ENCODE results near the gene SINHCAF. TPM values are rescaled to one million over a fixed set of nuclear protein-coding genes. Genes with fewer than 3 reads are reported as not detected.

Gene SINHCAF
- total RNA-seq, 1 donor from 2014 or later: 157 TPM

DNA sequence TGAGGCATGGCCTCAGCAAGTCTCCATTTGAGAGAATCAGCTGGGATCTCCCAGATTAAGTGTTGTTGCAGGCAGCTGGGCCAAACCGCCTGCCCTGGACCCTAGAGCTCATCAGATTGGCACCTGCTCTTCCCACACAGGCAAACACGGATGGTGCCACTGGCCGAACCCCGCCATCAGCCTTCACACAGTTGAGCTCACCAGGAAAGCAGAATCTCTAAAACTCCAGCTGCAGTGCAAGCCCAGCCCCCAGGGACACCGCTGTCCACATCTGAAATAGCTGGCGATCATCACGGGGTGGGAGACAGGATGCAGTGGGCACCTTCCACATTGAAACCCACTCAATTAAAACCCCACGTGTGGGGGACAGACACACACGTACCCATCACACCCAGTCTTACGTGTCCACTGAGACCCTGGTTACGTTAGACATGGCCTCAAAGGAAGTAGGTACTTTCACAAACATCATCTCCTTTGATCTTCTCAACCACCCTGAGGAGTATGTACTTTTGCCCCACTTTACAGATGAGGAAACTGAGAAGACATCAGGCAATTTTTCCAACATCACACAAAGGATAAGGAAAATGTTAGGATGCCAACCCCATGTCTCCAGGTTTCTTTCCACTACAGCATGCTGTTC is 88.8 kb downstream of the SINHCAF start:
- intact Hi-C loops (cut with micrococcal nuclease): no loop called here
- CTCF ChIA-PET: interaction anchor here (1.0 to 5.1 kb wide), 5 partner anchors 14 to 389 kb away, joined by 3 to 39 read pairs (median 7); no protein-coding TSS in a partner anchor
- H3K9me3 Mint-ChIP-seq: no peaks in the 10 kb centered on the region
- DNase-seq: no peak
- no peak overlapping the region for H3K27ac Mint-ChIP-seq
- ATAC-seq (ENCODE audit: low read depth): peak; percentile 23
- H3K4me3 Mint-ChIP-seq: no peak overlapping the region
- POLR2A ChIA-PET: interaction anchor here (0.6 kb wide), 1 partner anchor 1220 kb away, joined by 3 read pairs; no protein-coding TSS in a partner anchor
- H3K27me3 Mint-ChIP-seq: peaks cover 25% of the 10 kb centered on the region
- TF ChIP-seq, protein P1, sequence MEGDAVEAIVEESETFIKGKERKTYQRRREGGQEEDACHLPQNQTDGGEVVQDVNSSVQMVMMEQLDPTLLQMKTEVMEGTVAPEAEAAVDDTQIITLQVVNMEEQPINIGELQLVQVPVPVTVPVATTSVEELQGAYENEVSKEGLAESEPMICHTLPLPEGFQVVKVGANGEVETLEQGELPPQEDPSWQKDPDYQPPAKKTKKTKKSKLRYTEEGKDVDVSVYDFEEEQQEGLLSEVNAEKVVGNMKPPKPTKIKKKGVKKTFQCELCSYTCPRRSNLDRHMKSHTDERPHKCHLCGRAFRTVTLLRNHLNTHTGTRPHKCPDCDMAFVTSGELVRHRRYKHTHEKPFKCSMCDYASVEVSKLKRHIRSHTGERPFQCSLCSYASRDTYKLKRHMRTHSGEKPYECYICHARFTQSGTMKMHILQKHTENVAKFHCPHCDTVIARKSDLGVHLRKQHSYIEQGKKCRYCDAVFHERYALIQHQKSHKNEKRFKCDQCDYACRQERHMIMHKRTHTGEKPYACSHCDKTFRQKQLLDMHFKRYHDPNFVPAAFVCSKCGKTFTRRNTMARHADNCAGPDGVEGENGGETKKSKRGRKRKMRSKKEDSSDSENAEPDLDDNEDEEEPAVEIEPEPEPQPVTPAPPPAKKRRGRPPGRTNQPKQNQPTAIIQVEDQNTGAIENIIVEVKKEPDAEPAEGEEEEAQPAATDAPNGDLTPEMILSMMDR (IDR thresholded peaks at IDR 0.05): no peak
- peaks cover 10% of the 10 kb centered on the region for H3K4me1 Mint-ChIP-seq
- no peaks in the 10 kb centered on the region for H3K36me3 Mint-ChIP-seq (ENCODE audit: low read depth)

GRCh38 chr12:31235868-31236395 is 90.0 kb downstream of the SINHCAF start:
- H3K4me3 Mint-ChIP-seq: no peak overlapping the region
- ChIA-PET CTCF (interaction anchor here (1.1 kb wide), 1 partner anchor 22 kb away, joined by 3 read pairs; no protein-coding TSS in a partner anchor), POLR2A (no interaction called here)
- no peaks in the 10 kb centered on the region for H3K36me3 Mint-ChIP-seq (ENCODE audit: low read depth)
- peaks cover 2% of the 10 kb centered on the region for H3K9me3 Mint-ChIP-seq
- intact Hi-C loops (cut with micrococcal nuclease): no loop called here
- peaks cover 25% of the 10 kb centered on the region for H3K27me3 Mint-ChIP-seq
- H3K27ac Mint-ChIP-seq: no peak overlapping the region
- DNase-seq: no peak
- TF ChIP-seq, protein P1 (IDR thresholded peaks at IDR 0.05): no peak
- peaks cover 10% of the 10 kb centered on the region for H3K4me1 Mint-ChIP-seq
- no peak for ATAC-seq (ENCODE audit: low read depth)

- intact Hi-C loops (cut with micrococcal nuclease): no loop called here
- ChIA-PET CTCF (interaction anchor here (0.9 kb wide), 2 partner anchors 37 to 387 kb away, joined by 3 to 4 read pairs; no protein-coding TSS in a partner anchor), POLR2A (no interaction called here)
- Mint-ChIP-seq H3K4me3 (no peak overlapping the region), H3K27ac (no peak overlapping the region), H3K27me3 (peaks cover 25% of the 10 kb centered on the region), H3K9me3 (peaks cover 2% of the 10 kb centered on the region), H3K36me3 (ENCODE audit: low read depth) (no peaks in the 10 kb centered on the region), H3K4me1 (peaks cover 10% of the 10 kb centered on the region)
- TF ChIP-seq, protein P1 (IDR thresholded peaks at IDR 0.05): no peak
- ATAC-seq (ENCODE audit: low read depth): no peak
- DNase-seq: no peak
These were observed 90.7 kb downstream of the SINHCAF start for GRCh38 chr12:31234955-31235867.

GRCh38 chr12:31234053-31234840 is 91.7 kb downstream of the SINHCAF start:
- Mint-ChIP-seq H3K36me3 (ENCODE audit: low read depth) (no peaks in the 10 kb centered on the region), H3K27ac (no peak overlapping the region), H3K9me3 (peaks cover 2% of the 10 kb centered on the region), H3K4me3 (no peak overlapping the region), H3K27me3 (peaks cover 25% of the 10 kb centered on the region), H3K4me1 (peaks cover 10% of the 10 kb centered on the region)
- no peak for DNase-seq
- no peak for ATAC-seq (ENCODE audit: low read depth)
- ChIA-PET POLR2A (no interaction called here), CTCF (interaction anchor here (0.9 kb wide), 2 partner anchors 38 to 386 kb away, joined by 3 to 4 read pairs; no protein-coding TSS in a partner anchor)
- intact Hi-C loops (cut with micrococcal nuclease): no loop called here
- TF ChIP-seq, protein P1 (IDR thresholded peaks at IDR 0.05): no peak

All from activated B cell treated with CpG ODN at 0.5 μM for 24 hours (primary cell).